DND-41 (cell line): ENCODE data around the gene HDLBP.

Experiments
- CTCF ChIP-seq: IDR thresholded peaks from 2 replicates; pipeline ENCODE4 v1.5.1; 2012; ENCODE audit warnings: borderline replicate concordance, low read length, moderate library complexity, mild to moderate bottlenecking; ENCODE audit not compliant: poor library complexity, severe bottlenecking; ENCODE audit errors: extremely low read depth
- EZH2 ChIP-seq: IDR thresholded peaks from 3 replicates; pipeline ENCODE4 v1.6.1; 2012; ENCODE audit warnings: borderline replicate concordance, low read depth, mild to moderate bottlenecking, moderate library complexity, low read length, inconsistent platforms; ENCODE audit not compliant: severe bottlenecking

- TF ChIP-seq CTCF (no peak), EZH2 (no peak)
Observed at GRCh38 chr2:241234066-241234790, 81.2 kb downstream of the HDLBP start.
